NCI-H2171 (cell line): ENCODE data around the gene MDN1.

Experiments used
- DNase-seq: peaks from one replicate; lab custom pipeline; 2025; lab: John Stamatoyannopoulos, UW

MDN1 gene

GRCh38 chr6:89690944-89691324 is 128.7 kb downstream of the MDN1 start:
- no peak for DNase-seq

- no peak for DNase-seq
Observed at GRCh38 chr6:89689732-89690131, 129.9 kb downstream of the MDN1 start.

DNA sequence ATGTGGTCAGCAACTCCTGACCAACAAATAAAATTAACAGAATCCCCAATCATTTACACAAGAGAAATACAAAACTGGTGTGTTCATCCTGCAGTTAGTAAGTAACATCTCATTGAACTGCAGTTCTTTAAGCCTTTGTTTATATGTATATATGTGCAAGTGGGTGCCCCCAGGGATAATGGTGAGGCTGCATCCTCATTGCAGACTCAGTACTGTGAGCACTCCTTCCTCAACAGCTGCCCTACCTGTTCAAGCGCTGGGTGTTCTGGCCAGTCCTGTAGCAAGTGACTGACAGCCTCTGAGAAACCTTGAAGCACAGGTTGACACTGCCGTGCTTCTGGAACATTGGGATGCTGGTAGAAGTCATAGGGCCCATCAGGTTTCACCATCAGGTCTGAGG is 131.3 kb downstream of the MDN1 start:
- DNase-seq: no peak

GRCh38 chr6:89685311-89685710 is 134.3 kb downstream of the MDN1 start:
- no peak for DNase-seq

GRCh38 chr6:89682991-89683390 is 136.6 kb downstream of the MDN1 start:
- DNase-seq: no peak

- no peak for DNase-seq
Observed at GRCh38 chr6:89681983-89682564, 137.5 kb downstream of the MDN1 start.

DNA sequence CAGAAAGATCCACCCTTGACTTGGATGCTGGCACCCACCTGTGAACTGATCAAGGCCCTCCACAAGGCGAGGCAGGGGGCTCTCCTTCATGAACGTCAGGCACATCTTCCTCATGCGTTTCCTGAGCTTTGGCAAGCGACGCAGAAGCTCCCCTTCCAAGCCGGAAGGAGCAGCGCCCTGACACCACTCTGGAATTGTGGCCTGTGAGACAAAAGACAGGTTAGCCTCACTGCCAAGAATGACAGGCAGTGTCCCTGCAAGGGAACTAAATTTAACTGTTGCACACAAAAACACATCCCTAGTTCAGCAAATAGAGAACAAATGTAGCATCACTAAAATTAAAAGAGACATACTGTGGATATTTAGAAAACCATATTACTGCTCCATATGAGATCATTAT is 139.0 kb downstream of the MDN1 start:
- DNase-seq: no peak

- DNase-seq: no peak
Observed at GRCh38 chr6:89680150-89680549, 139.4 kb downstream of the MDN1 start.

GRCh38 chr6:89679215-89680120 is 140.1 kb downstream of the MDN1 start:
- no peak for DNase-seq

DNA sequence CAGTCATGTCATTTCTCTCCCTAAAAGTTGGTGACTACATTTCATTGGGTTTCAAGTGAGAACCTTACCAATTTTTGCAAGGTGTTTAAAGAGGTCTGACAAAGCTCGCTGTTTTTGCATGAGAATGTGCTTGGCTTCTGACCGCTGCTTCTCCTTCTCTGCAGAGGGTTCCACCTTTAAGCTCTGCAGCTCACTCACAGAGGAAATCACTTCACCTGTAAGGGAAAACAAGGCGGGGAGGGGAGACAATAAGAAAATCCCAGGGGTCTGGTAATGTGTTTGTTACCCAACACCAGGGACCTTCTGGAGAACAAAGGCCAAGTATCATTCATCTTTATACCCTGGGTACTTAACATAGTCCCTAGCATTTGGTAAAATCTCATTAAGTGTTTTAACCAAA is 141.1 kb downstream of the MDN1 start:
- DNase-seq: no peak

GRCh38 chr6:89675949-89676748 is 143.4 kb downstream of the MDN1 start:
- DNase-seq: no peak

DNA sequence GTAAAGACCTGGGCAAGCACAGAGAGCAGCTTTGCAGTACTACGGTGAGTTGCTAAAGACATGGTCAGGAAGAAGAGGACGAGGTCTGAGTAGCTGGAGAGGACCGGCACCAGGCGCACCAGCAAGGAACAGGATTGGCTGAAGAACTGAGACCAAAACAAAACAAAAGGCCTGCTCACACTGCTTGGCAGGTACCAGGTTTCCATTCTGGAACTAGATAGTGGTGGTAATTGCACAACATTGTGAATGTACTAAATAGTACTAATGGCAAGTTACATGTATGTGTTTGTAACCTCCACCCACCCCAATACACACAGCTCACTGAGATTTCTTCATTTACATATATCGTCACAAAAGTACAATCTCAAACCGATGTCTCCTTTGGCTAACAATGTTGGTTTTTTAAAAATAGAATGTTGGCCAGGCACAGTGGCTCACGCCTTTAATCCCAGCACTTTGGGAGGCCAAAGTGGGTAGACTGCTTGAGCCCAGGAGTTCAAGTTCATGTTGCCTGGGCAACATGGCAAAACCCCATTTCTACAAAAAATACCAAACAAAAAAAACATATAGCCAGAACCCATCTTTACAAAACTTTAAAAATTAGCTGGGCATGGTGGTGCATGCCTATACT is 148.5 kb downstream of the MDN1 start:
- DNase-seq: no peak

DNA sequence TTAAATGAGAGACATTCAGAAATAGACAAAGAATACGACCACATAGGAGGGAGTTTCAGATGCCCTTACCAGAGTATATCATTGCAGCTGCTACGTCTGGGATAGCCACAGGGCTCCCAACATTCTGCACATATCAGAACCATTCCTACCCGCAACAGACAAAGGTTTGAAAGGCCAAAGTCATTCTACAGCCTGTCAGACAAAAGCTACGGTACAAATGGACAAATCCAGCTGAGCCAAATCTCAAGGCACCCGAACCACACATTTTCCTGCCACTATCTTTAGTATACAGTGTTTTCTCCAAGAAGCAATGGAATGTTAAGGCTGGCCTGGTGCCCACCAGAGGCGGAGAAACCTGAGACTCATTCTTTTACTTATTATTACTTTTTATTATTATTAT is 150.6 kb downstream of the MDN1 start:
- DNase-seq: no peak

- no peak for DNase-seq
Observed at GRCh38 chr6:89667872-89668556, 151.6 kb downstream of the MDN1 start.

GRCh38 chr6:89662659-89663223 is 156.9 kb downstream of the MDN1 start:
- no peak for DNase-seq

GRCh38 chr6:89661559-89661958 is 158.0 kb downstream of the MDN1 start:
- no peak for DNase-seq

GRCh38 chr6:89660981-89661380 is 158.6 kb downstream of the MDN1 start:
- DNase-seq: no peak

- no peak for DNase-seq
Observed at GRCh38 chr6:89657445-89658158, 162.0 kb downstream of the MDN1 start.

DNA sequence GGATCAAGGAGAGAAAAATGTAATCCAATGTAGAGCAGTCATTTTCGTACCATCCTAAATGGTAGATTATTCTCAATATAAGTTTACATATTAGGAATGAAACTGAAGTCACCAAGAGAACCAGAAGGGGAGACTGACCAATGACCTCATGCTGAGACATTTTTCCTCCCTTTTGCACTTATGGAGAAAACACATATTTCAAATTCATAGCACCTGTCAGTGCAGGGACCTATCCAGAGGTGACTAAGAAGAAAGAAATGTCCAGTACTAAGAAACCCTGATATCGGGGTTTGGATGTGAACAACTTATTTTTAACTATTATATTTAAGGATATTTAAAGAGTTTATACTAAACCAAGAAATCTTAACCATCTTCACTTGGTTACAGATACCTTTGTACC is 164.5 kb downstream of the MDN1 start:
- no peak for DNase-seq

GRCh38 chr6:89650579-89650978 is 169.0 kb downstream of the MDN1 start:
- no peak for DNase-seq

GRCh38 chr6:89649682-89650081 is 169.9 kb downstream of the MDN1 start:
- no peak for DNase-seq
